ENCODE measurements around the gene KIF27. TPM values are rescaled to one million over a fixed set of nuclear protein-coding genes. Genes with fewer than 3 reads are reported as not detected.
"Not testable (repeated sequence)": the region's sequence is repeated elsewhere in the genome, so short reads cannot be mapped to it uniquely, and the experiment has no call there.

The KIF27 gene
- total and polyA plus RNA-seq, 8 donors: 0.80 to 5.3 (median 3.1) TPM

DNA sequence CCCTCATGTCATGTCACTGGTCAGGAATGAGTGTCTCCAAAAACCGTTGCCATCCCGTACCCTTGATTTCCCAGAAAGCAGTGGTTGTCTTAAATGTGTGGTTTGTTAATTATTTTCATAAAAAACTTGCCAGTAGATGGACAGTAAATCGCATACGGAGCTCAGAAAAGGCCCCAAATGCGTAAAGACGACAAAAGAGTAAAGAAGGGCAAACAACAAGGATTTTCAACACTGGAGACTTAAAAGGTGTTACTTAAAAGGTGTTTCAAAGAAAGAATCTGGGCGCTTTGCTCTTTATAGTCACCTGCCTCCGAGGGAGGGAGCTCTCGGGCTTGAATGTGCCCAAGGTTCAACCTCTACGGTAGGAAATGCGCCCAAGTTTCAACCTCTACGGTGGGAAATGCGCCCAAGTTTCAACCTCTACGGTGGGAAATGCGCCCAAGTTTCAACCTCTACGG lies 734 bp downstream of the KIF27 start:
- no peaks in the 10 kb centered on the region for H3K9me3 ChIP-seq
- peak in 1 of 4 donors; percentile 5 for TF ChIP-seq CTCF (IDR thresholded peaks at IDR 0.05)
- peak overlapping the region; percentile 95 to 98 (median 96) for H3K27ac ChIP-seq
- H3K36me3 ChIP-seq: no peaks in the 10 kb centered on the region
- peak in 2 of 6 donors; percentile 61 to 71 for DNase-seq
- H3K4me3 ChIP-seq: peak overlapping the region; percentile 62 to 89 (median 76)
- WGBS, 2 donors: 1% methylated on average over 16 of the region's 16 CpGs
- H3K4me1 ChIP-seq: peaks cover 0 to 12% (median 5%) of the 10 kb centered on the region in 3 donors
- no peak for FAIRE-seq
- intact Hi-C loops (cut with DNase I): no loop called here
- ATAC-seq: peak; percentile 62 to 80 (median 76)
- H3K27me3 ChIP-seq: no peaks in the 10 kb centered on the region

GRCh38 chr9:83919111-83919510 lies 2.1 kb downstream of the KIF27 start:
- Histone ChIP-seq H3K4me1 (peaks cover 0 to 12% (median 5%) of the 10 kb centered on the region in 3 donors), H3K4me3 (no peak overlapping the region), H3K9me3 (no peaks in the 10 kb centered on the region), H3K27ac (no peak overlapping the region), H3K36me3 (no peaks in the 10 kb centered on the region), H3K27me3 (no peaks in the 10 kb centered on the region)
- no peak for TF ChIP-seq CTCF (IDR thresholded peaks at IDR 0.05)
- DNase-seq (no peak), FAIRE-seq (no peak), ATAC-seq (no peak)
- intact Hi-C loops (cut with DNase I): no loop called here
- 92 to 97% methylated on average over 1 of the region's 1 CpG for WGBS, 2 donors

DNA sequence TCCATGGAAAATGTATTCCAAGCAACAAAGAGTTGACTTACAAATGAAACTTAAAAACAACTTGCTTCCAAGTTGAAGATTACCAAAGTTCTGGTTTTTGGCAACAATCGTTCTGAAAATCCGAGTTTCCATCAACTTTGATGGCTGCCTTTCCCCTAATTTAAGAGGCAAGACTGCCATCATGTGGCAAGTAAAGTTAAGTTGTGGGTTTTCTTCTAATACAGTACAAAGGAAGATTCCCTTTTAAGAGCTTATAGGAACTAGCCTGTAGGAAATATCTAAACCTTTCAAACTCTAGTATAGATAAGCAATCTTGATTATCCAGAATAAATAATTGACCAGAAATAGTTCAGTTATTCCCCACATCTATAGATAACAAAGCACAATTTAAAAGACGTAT lies 9.0 kb downstream of the KIF27 start:
- intact Hi-C loops (cut with DNase I); H3K27me3 ChIP-seq; H3K9me3 ChIP-seq; H3K36me3 ChIP-seq; DNase-seq; H3K4me1 ChIP-seq; H3K27ac ChIP-seq; H3K4me3 ChIP-seq: not testable (repeated sequence)
- ATAC-seq (peak in 3 of 4 donors; percentile 85 to 87 (median 85)), FAIRE-seq (peak; percentile 97)
- peak in 1 of 4 donors; percentile 13 for TF ChIP-seq CTCF (IDR thresholded peaks at IDR 0.05)
- 21 to 24% methylated on average over 3 of the region's 3 CpGs for WGBS, 2 donors

DNA sequence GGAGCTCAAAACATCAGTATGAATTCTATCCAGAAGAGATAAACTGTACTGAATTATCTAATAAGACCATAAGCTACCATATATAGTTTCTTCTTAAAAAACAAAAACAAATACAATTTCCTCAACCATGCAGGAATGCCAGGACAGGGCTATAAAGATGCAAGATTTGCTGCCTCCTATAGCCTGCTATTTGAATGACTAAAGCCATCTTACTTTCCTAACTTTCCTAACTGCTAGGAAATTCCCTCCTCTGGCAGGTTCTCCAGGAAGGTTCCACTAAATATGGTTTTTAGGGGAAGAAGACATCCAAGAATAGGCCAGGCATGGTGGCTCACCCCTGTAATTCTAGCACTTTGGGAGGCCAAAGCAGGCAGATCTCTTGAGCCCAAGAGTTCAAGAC lies 15.1 kb downstream of the KIF27 start:
- no peak for FAIRE-seq
- intact Hi-C loops (cut with DNase I): no loop called here
- Histone ChIP-seq H3K36me3 (no peaks in the 10 kb centered on the region), H3K27ac (no peak overlapping the region), H3K27me3 (no peaks in the 10 kb centered on the region), H3K4me1 (no peaks in the 10 kb centered on the region), H3K4me3 (no peak overlapping the region), H3K9me3 (no peaks in the 10 kb centered on the region)
- no peak for ATAC-seq
- DNase-seq: no peak
- no peak for TF ChIP-seq CTCF (IDR thresholded peaks at IDR 0.05)

DNA sequence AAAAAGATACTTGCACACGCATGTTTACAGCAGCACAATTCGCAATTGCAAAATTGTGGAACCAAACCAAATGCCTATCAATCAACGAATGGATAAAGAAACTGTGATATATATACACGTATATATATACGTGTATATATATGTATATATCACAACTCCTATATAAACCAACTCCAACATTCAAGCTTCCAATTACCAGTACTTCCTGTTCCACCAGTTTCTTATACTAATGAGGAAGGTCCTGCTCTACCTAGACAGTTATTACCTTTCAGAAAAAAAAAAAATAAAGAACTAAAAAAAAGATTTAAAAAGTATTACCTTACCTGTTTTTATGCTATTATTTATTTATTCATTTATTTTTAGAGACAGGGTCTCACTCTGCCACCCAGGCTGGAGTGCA lies 20.6 kb downstream of the KIF27 start:
- H3K27ac ChIP-seq; ATAC-seq; FAIRE-seq; intact Hi-C loops (cut with DNase I); H3K4me1 ChIP-seq; H3K4me3 ChIP-seq; H3K27me3 ChIP-seq; H3K9me3 ChIP-seq; H3K36me3 ChIP-seq; DNase-seq: not testable (repeated sequence)
- WGBS, 2 donors: 77 to 85% methylated on average over 5 of the region's 5 CpGs

DNA sequence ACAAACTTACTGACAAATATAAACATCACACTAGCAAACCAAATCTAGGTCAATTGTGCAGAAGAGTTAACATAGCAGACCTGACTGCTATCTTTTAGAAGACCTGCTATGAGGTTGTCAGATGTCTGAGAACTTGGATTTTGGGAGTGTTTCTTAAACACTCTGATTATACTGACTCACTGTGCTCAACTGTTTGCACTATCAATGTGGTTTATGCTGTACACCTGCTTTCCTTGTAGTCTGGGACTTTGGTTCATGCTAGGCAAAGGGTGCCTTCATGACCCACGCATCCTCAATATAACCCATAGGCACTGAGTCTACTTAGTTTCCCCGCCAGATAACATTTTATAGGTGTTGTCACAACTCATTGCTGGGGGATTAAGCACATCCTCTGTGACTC lies 26.9 kb downstream of the KIF27 start:
- FAIRE-seq; H3K27ac ChIP-seq; H3K4me1 ChIP-seq; DNase-seq; ATAC-seq; H3K4me3 ChIP-seq; H3K27me3 ChIP-seq; H3K36me3 ChIP-seq; intact Hi-C loops (cut with DNase I); H3K9me3 ChIP-seq: not testable (repeated sequence)
- 89 to 94% methylated on average over 2 of the region's 2 CpGs for WGBS, 2 donors

GRCh38 chr9:83886498-83886897 lies 34.7 kb downstream of the KIF27 start:
- DNase-seq; intact Hi-C loops (cut with DNase I); H3K27me3 ChIP-seq; H3K36me3 ChIP-seq; H3K4me3 ChIP-seq; FAIRE-seq; H3K4me1 ChIP-seq; ATAC-seq; H3K27ac ChIP-seq; H3K9me3 ChIP-seq: not testable (repeated sequence)
- WGBS, 2 donors: 98 to 100% methylated on average over 2 of the region's 2 CpGs

- H3K27me3 ChIP-seq; H3K4me3 ChIP-seq; H3K4me1 ChIP-seq; H3K36me3 ChIP-seq; H3K9me3 ChIP-seq; intact Hi-C loops (cut with DNase I); H3K27ac ChIP-seq; FAIRE-seq: not testable (repeated sequence)
- peak in 2 of 6 donors; percentile 17 to 18 for DNase-seq
- peak in 2 of 4 donors; percentile 46 to 50 for ATAC-seq
- whole genome bisulfite sequencing, 2 donors: 68 to 79% methylated on average over 3 of the region's 3 CpGs
These were observed 35.5 kb downstream of the KIF27 start for GRCh38 chr9:83885559-83886240.
